NB4 (cell line): ENCODE results near the gene IL15RA.

Experiments
- DNase-seq: peaks from one replicate; pipeline ENCODE4 v3.0.0; 2010; ENCODE audit warnings: low read depth
- H3K4me3 ChIP-seq: one replicate; pipeline ENCODE4 v1.5.1; 2011; ENCODE audit warnings: mild to moderate bottlenecking, low read depth, low read length, moderate library complexity
- CTCF ChIP-seq: IDR thresholded peaks from one replicate; pipeline ENCODE4 v1.5.1; 2012; ENCODE audit warnings: low read depth, low read length
- MAX ChIP-seq: IDR thresholded peaks from 2 replicates; pipeline ENCODE4 v1.6.1; 2011; ENCODE audit warnings: low read depth, low read length
- MYC ChIP-seq: IDR thresholded peaks from 2 replicates; pipeline ENCODE4 v1.6.1; 2011; ENCODE audit warnings: low read depth, low read length
- POLR2A ChIP-seq: IDR thresholded peaks from 2 replicates; pipeline ENCODE4 v1.6.1; 2011; ENCODE audit warnings: mild to moderate bottlenecking; ENCODE audit not compliant: insufficient read length; ENCODE audit errors: extremely low read depth

The IL15RA gene

GRCh38 chr10:5981529-5981928 lies 4.2 kb upstream of the IL15RA start:
- no peak for DNase-seq
- TF ChIP-seq MYC (no peak), MAX (no peak), POLR2A (no peak), CTCF (no peak)
- H3K4me3 ChIP-seq: no peak overlapping the region

- peak overlapping the region; percentile 28 for H3K4me3 ChIP-seq
- TF ChIP-seq MAX (no peak), CTCF (no peak), POLR2A (no peak), MYC (no peak)
- no peak for DNase-seq
These were observed 817 bp upstream of the IL15RA start for GRCh38 chr10:5978230-5978489.

DNA sequence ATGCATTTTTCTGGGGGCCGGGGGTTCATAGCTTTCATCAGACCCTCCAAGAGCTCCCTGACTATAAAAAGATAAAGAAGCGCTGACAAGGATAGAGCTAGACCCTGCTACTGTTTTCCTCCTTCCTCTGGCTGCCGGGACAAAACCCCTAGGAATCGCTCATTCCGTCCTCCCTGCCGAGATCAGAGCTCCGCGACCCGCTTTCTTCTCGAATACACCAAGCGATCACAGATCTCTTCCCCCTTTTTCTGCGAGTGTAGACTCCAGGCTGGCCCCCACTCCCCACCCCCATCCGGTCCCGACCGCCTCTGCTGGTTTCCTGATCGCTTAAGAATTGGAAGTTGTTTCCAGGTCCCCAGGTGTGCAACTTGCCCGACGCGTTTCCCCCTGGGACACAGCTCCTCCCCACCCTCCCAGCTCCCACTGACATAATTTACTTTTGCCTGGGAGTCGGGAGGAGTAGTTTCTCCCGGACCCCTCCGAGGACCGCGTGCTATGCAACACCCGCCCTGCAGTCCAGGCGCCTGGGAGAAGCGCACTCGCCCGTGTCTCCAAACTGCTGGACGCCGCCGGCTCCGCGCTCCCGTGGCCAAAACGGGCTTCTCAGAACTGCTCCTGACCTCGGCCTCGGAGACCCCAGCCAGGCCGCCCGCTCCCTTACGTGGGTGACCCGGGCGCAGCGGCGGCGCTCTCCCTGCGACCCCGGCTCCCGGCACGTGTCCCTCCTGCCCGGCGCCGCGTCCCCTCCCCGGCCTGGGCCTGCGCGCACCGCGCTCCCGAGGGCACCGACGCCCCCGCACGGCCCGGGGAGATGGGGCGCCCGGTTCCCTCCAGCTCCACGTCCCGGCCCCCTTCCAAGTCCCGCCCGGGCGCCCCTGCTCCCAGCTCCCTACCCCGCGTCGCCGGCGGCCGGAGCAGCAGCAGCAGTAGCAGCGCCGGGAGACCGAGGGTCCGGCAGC lies 552 bp downstream of the IL15RA start:
- H3K4me3 ChIP-seq: peak overlapping the region; percentile 60
- TF ChIP-seq POLR2A: no peak
- no peak for TF ChIP-seq CTCF
- no peak for TF ChIP-seq MYC
- TF ChIP-seq MAX: no peak
- peak; percentile 62 for DNase-seq

DNA sequence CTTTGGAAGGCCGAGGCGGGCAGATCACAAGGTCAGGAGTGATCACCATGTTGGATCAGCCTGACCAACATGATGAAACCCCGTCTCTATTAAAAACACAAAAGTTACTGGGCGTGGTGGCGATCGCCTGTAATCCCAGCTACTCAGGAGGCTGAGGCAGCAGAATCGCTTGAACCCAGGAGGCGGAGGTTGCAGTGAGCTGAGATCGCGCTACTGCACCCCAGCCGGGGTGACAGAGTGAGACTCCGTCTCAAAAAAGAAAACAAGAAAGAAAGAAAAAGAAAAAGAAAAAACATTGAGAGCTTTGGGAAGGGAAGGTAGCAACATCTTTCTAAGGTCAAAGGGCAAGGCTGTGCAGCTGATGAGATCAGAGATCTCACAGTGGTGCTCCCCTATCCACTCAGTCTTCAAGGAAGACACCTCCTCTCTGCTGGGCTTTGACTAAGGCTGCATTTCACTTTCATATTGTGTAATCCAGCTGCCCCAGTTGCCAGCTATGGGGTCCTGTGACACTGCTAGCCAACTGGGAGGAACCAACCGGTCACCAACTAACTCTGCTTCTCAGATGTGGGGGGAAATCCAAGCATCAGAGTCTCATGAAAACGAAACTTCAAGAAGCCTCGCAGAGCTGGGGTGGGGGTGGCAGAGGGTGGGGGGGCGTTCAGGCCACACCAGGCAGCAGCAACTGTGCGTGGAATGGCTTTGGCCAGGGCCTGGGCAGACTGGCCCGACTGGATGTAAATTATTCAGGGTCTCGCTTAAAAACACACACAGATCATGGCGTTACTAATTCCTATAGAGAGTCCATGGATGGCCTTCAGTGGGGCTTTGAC lies 1.5 kb downstream of the IL15RA start:
- DNase-seq: peak; percentile 80
- peak overlapping the region; percentile 59 for H3K4me3 ChIP-seq
- TF ChIP-seq MYC (no peak), CTCF (no peak), POLR2A (no peak), MAX (no peak)

DNA sequence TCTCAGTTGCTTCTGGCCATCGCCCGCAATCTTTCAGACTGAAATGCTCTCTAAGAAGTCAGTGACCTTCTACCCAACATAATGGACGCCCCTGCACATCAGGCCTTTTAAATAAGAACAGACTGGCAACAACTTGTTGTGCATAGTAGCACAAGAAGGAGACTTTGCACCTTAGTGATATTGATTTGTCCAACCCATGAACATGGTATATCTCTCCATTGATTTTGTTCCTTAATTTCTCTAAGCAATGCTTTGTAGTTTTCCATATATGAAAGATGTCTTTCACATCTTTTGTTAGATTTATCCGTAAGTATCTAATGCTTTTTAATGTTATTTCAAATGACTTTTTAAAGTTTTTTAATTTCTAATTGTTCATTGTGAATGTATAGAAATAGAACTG lies 4.3 kb downstream of the IL15RA start:
- TF ChIP-seq MYC: no peak
- no peak for TF ChIP-seq POLR2A
- no peak for TF ChIP-seq CTCF
- TF ChIP-seq MAX: no peak
- H3K4me3 ChIP-seq: no peak overlapping the region

More for the DNA sequence above, 4.3 kb downstream of the IL15RA start:
- no peak for DNase-seq
